ENCODE measurements around the gene MAP1LC3B2. TPM values are rescaled to one million over a fixed set of nuclear protein-coding genes. Genes with fewer than 3 reads are reported as not detected.
A peak's percentile ranks its signal among the peaks of the same experiment; 100 is the strongest.

The MAP1LC3B2 gene
- total RNA-seq, 1 experiment from 2014 or later, result 1.5 TPM

- H3K56ac ChIP-seq (ENCODE audit: insufficient read length, low read depth, low read length), result no peak overlapping the region
- no peaks in the 10 kb centered on the region for H3K36me3 Mint-ChIP-seq (ENCODE audit: insufficient read depth in 1 of 3, low read depth in 3 of 3)
- no peak overlapping the region for H2AK5ac ChIP-seq (ENCODE audit: insufficient read length, low read length)
- no peak overlapping the region for H3K9ac ChIP-seq (ENCODE audit: extremely low read depth, insufficient read length, low read length)
- DNase-seq, result no peak
- H4K8ac ChIP-seq (replicated peaks; ENCODE audit: insufficient read length, low read depth, low read length), result no peak overlapping the region
- H2BK5ac ChIP-seq (ENCODE audit: insufficient read length, low read length), result no peak overlapping the region
- H3K4me1 Mint-ChIP-seq, result peaks cover 8 to 15% of the 10 kb centered on the region in 2 experiments
- no peak overlapping the region for H3K14ac ChIP-seq (ENCODE audit: insufficient read depth, low read length)
- H3K79me1 ChIP-seq (ENCODE audit: insufficient read depth, low read depth, low read length, poor library complexity, severe bottlenecking), result no peaks in the 10 kb centered on the region
- H3K18ac ChIP-seq (ENCODE audit: insufficient read length, low read depth, low read length), result no peak overlapping the region
- H3K27me3 Mint-ChIP-seq (ENCODE audit: low read depth), result no peaks in the 10 kb centered on the region
- no peaks in the 10 kb centered on the region for H3K9me3 ChIP-seq (ENCODE audit: control insufficient read depth, low read depth, low read length)
- no peaks in the 10 kb centered on the region for H3K23me2 ChIP-seq (ENCODE audit: insufficient read length, low read depth, low read length, poor library complexity, severe bottlenecking)
- H3K27ac Mint-ChIP-seq, result peak overlapping the region in 1 of 3 experiments; percentile 23; a peak in 2 of 7 replicates
- H3K27me3 ChIP-seq (ENCODE audit: insufficient read depth, low read length), result no peaks in the 10 kb centered on the region
- H3K4me2 ChIP-seq (ENCODE audit: insufficient read depth, insufficient read length, low read length), result no peak overlapping the region
- H2BK20ac ChIP-seq (ENCODE audit: low read depth, low read length, poor library complexity, severe bottlenecking), result no peak overlapping the region
- no peak overlapping the region for H2AFZ ChIP-seq (ENCODE audit: low read length)
- no peak overlapping the region for H3T11ph ChIP-seq (ENCODE audit: low read length)
- no peak overlapping the region for H3K4ac ChIP-seq (ENCODE audit: low read depth, low read length)
- no peak overlapping the region for H3K23ac ChIP-seq (ENCODE audit: insufficient read length, low read depth, low read length)
- H3K27ac ChIP-seq (ENCODE audit: insufficient read length, low read depth, low read length), result no peak overlapping the region
- no peaks in the 10 kb centered on the region for H3K9me3 Mint-ChIP-seq
- H3K4me3 Mint-ChIP-seq, result no peak overlapping the region
- H2BK15ac ChIP-seq (ENCODE audit: low read depth, low read length), result no peak overlapping the region
- H3K4me1 ChIP-seq (ENCODE audit: insufficient read depth, low read length), result no peaks in the 10 kb centered on the region
- no CpG with 5 or more reads among the region's 6 CpGs for WGBS (ENCODE audit: extremely low coverage, insufficient read length, low lambda C conversion rate)
- H2BK12ac ChIP-seq (ENCODE audit: insufficient read length, low read depth, low read length), result no peak overlapping the region
- no peak for TF ChIP-seq CTCF (conservative IDR thresholded peaks at IDR 0.05)
- no peaks in the 10 kb centered on the region for H4K20me1 ChIP-seq (ENCODE audit: control insufficient read depth, insufficient read depth, insufficient read length)
- no peak overlapping the region for H2BK120ac ChIP-seq (ENCODE audit: low read depth, low read length, poor library complexity, severe bottlenecking)
- no peak overlapping the region for H4K91ac ChIP-seq (ENCODE audit: insufficient read length, low read depth, low read length)
- no peaks in the 10 kb centered on the region for H3K79me2 ChIP-seq (ENCODE audit: insufficient read depth, low read length)
- H4K5ac ChIP-seq (ENCODE audit: insufficient read length, low read depth, low read length), result no peak overlapping the region
These were observed 13.2 kb upstream of the MAP1LC3B2 start for GRCh38 chr12:116545936-116546335.
